GM19463 (cell line): ENCODE data around the gene CDC16.
"Not testable (repeated sequence)": the region's sequence is repeated elsewhere in the genome, so short reads cannot be mapped to it uniquely, and the experiment has no call there.

Experiments used
- ATAC-seq: cut with Tn5 transposase; IDR thresholded peaks from one replicate; pipeline ENCODE4 v1.9.1; 2021; ENCODE audit warnings: mild to moderate bottlenecking, moderate library complexity; ENCODE audit not compliant: unreplicated experiment

Gene CDC16

DNA sequence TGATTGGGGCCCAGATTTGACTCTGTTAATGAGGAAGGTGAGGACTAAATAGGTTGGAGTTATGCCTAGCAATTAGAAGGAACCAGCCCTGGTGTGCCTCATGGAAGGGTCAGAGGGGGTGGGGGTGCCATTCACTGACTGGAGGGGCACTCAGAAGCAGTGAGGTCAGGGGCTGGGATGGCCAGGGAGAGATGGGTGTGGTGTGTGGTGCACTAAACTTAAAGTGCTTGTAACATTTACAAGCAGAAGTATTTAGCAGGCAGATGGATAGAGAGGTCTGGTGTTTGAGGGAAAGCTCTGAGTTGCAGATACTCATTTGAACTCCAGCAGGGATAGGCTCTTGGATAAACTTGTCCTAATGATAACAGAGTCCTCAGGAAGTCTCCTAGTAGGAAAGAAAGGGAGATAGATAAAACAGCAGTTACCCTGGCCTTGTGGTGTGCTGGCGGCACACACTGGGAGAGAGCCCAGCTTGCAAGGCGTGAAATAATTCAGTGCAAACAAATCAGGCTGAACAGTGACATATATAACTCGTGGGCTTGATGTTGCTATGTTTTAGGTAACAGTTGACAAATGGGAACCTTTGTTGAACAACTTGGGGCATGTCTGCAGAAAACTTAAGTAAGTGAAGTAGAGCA lies 26.8 kb downstream of the CDC16 start:
- no peak for ATAC-seq

DNA sequence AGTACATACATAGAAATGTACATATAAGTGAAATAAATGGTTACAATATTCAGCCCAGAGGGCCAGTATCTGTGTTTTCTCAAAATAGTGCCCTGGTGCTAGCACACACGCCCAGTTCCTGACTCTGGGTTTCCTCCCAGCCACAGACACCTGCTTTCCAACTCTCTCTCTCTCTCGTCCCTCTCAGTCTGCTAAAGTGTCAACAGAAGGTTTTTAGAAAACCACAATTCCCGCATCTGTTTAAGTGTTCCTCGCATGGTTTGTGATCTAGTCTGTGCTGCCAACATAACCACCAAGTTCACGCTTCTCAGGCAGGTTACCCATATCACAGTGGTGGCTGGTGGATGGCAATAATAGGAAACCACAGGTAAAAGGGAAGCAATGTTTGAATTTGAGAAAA lies 28.9 kb downstream of the CDC16 start:
- ATAC-seq = peak; percentile 46

- not testable (repeated sequence) for ATAC-seq
These were observed 29.6 kb downstream of the CDC16 start for GRCh38 chr13:114264313-114264712.

DNA sequence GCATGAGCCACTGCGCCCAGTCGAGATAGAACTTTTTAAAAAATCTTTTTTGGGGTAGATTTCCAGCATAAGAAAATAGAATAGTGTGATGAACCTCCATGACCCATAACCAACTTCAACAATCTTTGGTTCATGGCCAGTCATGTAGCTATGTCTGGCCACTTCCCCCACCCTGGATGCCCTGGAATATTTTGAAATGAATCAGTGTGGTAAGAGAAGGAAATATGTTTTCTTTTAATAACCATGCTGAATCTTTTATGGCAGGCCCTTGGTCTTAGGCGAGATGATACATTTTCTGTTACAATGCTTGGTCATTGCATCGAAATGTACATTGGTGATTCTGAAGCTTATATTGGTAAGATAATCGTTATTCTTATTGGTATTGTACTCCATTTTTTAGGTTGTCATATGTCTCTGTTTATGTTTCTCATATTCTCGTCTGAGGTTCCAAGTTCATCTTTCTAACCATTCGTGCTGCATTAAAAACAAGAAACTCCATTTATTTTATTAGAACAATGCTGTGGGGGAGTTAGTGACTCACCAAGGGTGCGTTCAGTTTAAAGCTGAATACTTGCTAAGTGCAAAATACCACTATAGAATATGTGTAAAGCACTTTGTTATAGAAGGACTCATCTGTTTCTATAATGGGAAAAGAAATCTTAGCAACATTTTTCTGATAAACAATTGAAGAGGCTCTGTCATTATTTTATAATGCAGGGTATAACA lies 30.4 kb downstream of the CDC16 start:
- no peak for ATAC-seq

GRCh38 chr13:114266241-114266640 lies 31.5 kb downstream of the CDC16 start:
- no peak for ATAC-seq

DNA sequence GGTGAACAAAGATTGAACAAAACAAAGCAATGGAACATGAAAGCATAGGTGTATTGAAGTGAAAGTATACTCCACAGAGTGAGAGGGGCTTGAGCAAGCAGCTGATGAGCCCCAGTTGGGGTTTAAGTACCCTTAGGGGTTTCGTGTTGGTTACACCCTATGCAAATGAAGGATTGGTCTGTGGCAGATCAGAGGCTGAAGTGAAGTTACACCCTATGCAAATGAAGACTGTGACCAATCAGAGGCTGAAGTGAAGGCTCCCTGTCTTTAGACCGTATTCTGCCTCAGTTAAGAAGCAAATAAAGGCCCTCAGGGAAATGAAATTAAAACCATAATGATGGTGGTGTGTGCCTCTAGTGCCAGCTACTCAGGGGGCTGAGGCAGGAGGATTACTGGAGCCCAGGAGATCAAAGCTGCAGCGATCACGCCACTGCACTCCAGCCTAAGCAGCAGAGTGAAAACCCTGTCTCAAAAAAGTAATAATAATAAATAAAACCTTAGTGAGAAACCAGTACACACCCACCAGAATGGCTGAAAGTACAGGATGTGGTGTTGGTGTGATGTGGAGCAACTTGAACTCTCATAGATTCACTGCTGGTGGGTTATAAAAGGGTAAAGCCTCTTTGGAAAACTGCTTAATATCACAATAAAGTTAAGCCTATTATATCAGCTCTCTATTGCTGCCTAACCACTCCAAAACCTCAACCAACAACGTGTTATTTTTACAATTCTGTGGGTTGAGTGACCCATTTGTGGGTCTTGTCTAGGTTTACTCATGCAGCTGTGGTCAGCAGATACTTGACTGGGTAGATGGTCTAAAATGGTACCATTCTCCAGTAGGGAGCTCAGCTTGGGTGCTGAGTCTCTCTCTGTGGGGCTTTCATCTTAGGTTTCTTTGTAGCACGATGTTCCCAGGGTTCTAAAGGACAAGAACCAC lies 33.9 kb downstream of the CDC16 start:
- ATAC-seq = no peak

GRCh38 chr13:114269281-114269770 lies 34.6 kb downstream of the CDC16 start:
- no peak for ATAC-seq

GRCh38 chr13:114272977-114273376 lies 38.3 kb downstream of the CDC16 start:
- ATAC-seq = no peak

DNA sequence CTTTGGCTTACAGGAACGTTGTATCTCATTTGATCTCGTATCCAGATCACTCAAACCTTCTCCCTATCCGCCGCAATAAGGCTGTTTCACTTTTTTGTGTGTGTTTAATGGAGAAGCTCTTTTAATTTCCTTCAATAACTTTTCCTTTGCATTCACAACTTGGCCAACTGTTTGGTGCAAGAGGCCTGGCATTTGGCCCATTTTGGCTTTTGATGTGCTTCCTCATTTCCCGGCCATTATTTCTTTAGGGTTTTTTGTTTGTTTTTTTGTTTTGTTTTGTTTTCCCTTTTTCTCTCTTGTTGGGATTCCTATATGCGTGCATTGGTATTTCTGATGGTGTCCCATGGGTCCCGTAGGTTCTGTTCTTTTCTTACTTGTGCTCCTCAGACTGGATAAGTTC lies 40.6 kb downstream of the CDC16 start:
- no peak for ATAC-seq

GRCh38 chr13:114279146-114279545 lies 44.4 kb downstream of the CDC16 start:
- no peak for ATAC-seq

- ATAC-seq = no peak
These were observed 45.2 kb downstream of the CDC16 start for GRCh38 chr13:114279758-114280355.

GRCh38 chr13:114281351-114282040 lies 46.8 kb downstream of the CDC16 start, which contains the start of gene UPF3A:
TSS of gene UPF3A (plus strand) at chr13:114281601. CDS start at chr13:114281640, 39 bp downstream.
- peak; percentile 73 for ATAC-seq

DNA sequence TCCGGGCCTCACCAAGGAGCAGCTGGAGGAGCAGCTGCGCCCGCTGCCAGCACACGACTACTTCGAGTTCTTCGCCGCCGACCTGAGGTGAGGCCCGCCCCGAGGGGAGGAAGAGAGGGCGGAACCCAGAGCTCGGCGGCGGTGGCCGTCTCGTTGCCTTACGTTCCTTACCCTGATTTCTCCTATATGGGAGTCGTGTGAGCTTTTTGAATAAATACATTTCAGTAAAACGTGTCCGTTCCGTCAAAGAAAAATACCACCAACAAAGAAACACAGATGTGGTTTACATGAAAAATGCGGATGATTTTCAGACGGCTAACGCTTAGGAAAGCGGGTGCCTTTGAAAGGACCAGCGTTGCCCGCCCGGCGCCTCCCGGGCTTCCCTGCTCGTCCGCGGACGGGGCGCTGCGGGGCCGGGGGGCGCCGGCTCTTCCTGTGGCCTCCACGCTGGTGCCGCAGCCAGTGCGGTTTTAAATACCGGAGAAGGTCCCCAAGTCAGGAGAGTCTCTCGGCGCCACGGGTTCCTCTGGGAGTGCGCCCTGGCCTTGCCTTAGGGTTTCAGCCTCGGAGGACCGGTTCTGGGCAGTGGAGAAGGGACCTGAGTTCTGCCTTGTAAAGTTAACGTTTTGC lies 47.5 kb downstream of the CDC16 start:
- ATAC-seq = peak; percentile 50

GRCh38 chr13:114283576-114283975 lies 48.9 kb downstream of the CDC16 start:
- no peak for ATAC-seq

DNA sequence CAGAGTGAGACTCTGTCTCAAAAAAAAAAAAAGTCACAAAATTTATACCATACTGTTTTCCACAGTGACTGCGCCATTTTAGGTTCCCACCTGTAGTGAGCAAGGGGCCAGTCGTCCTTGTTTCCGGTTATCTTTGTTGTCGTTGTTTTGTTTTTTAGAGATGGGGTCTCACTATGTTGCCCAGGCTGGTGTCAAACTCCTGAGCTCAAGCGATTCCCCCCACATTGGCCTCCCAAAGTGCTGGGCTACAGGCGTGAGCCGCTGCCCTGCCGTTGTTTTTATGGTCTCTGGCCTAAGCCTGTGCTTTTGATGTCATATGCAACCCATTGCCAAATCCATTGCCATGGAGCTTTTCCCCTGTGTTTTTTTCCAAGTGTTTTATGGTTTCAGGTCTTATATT lies 50.0 kb downstream of the CDC16 start:
- no peak for ATAC-seq

- no peak for ATAC-seq
These were observed 50.6 kb downstream of the CDC16 start for GRCh38 chr13:114285166-114285808.

- no peak for ATAC-seq
These were observed 52.1 kb downstream of the CDC16 start for GRCh38 chr13:114286808-114287207.

DNA sequence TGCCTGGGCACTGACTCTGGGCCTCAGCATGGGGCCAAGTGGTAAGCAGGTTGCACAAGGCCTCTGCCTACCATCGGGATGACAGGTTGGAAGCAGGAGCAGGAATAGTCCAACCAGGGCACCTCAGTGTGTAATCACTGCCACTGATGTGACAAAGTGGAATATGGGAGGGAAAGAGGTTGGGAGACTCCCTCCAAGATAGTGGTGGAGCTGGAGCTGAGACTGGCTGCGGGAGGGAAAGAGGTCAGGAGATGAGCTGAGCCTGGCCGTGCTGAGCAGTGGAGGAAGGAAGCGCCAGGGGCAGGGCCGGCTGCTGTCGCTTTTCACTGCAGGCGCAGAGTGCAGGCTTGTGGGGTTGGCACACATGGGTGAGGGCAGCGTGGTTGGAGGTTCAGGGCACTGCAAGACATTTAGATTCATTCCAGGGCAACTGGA lies 53.5 kb downstream of the CDC16 start:
- ATAC-seq = no peak

DNA sequence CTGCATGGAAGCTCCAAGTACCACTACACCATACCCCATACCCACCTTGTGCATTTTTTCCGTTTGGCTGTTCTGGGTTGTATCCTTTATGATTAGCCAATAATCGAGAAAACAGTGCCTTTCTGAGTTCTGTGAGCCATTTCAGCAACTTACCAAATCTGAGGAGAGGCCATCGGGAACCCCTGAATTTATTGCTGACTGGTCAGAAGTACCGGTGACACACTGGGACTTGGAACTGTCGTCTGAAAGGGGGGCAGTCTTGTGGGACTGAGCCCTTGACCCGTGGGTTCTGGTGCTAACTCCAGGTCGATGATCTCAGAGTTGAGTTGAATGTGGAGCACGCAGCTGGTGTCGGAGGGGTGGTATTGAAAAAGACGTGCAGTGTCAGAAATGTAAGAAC lies 61.8 kb downstream of the CDC16 start:
- ATAC-seq = no peak
